Muscle of arm (tissue), 12 donors: Measurements from ENCODE around the gene RHBDL1. TPM values are rescaled to one million over a fixed set of nuclear protein-coding genes. Genes with fewer than 3 reads are reported as not detected.
"Not testable (repeated sequence)": the region's sequence is repeated elsewhere in the genome, so short reads cannot be mapped to it uniquely, and the experiment has no call there.

ENCODE experiments used
- DNase-seq: peaks from one replicate; pipeline ENCODE4 v3.0.0-alpha.2; 2013
- polyA plus RNA-seq, 12 donors: library from polyadenylated mRNA; unstranded; fragments of 120-200 nt; gene quantifications; one replicate each; pipeline ENCODE4 v1.2.1, GENCODE V29; 2013; ENCODE audit not compliant: insufficient read length in 12 of 12

Gene RHBDL1
- polyA plus RNA-seq, 12 donors = 0.69 to 2.6 (median 1.2) TPM; not detected in 2

- DNase-seq = no peak
Observed at GRCh38 chr16:684961-685696, 9.7 kb downstream of the RHBDL1 start.

GRCh38 chr16:685967-686366 is 10.5 kb downstream of the RHBDL1 start:
- DNase-seq = no peak

GRCh38 chr16:686459-687260 is 11.2 kb downstream of the RHBDL1 start:
- DNase-seq = no peak

GRCh38 chr16:687499-687898 is 12.0 kb downstream of the RHBDL1 start:
- DNase-seq = no peak

GRCh38 chr16:689175-689897 is 13.9 kb downstream of the RHBDL1 start:
- no peak for DNase-seq

- not testable (repeated sequence) for DNase-seq
Observed at GRCh38 chr16:691242-691641, 15.8 kb downstream of the RHBDL1 start.

GRCh38 chr16:692356-693108 is 17.1 kb downstream of the RHBDL1 start:
- DNase-seq = no peak

- DNase-seq = no peak
Observed at GRCh38 chr16:693364-693763, 17.9 kb downstream of the RHBDL1 start.

- no peak for DNase-seq
Observed at GRCh38 chr16:693766-694165, 18.3 kb downstream of the RHBDL1 start.

GRCh38 chr16:694187-694862 is 18.9 kb downstream of the RHBDL1 start:
- no peak for DNase-seq

GRCh38 chr16:694863-695354 is 19.4 kb downstream of the RHBDL1 start:
- DNase-seq = no peak

- DNase-seq = no peak
Observed at GRCh38 chr16:695355-696089, 20.1 kb downstream of the RHBDL1 start.

GRCh38 chr16:698911-699671 is 23.6 kb downstream of the RHBDL1 start:
- DNase-seq = no peak

GRCh38 chr16:700684-701584 is 25.5 kb downstream of the RHBDL1 start:
- no peak for DNase-seq

- no peak for DNase-seq
Observed at GRCh38 chr16:702341-702740, 26.9 kb downstream of the RHBDL1 start.

- no peak for DNase-seq
Observed at GRCh38 chr16:703406-703805, 27.9 kb downstream of the RHBDL1 start.

GRCh38 chr16:704047-704446 is 28.6 kb downstream of the RHBDL1 start:
- DNase-seq = no peak
